ENCODE data around the gene DYTN.

The DYTN gene

DNA sequence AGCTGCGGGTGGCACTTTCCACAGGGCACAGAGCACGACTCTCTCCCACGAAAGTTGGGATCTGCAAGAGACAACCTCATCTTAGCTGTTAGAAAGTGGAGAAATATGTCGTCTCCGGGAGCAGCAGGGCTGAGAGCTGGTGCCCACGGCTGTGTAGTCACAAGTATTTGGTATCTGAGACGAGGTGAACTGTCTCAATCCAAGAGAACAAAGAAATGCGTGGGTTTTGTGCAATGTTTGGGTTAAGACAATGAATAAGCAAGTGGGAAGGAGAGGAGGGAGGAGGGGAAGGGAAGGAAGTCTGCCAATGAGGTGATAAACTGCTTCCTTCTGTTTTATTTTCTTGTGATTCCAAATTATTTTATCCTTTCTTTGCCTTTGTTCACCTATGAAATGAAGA, 18.0 kb downstream of the DYTN start:
- DNase-seq, result peak; percentile 27

- DNase-seq, result no peak
Observed at GRCh38 chr2:206698811-206699210, 19.4 kb downstream of the DYTN start.

DNA sequence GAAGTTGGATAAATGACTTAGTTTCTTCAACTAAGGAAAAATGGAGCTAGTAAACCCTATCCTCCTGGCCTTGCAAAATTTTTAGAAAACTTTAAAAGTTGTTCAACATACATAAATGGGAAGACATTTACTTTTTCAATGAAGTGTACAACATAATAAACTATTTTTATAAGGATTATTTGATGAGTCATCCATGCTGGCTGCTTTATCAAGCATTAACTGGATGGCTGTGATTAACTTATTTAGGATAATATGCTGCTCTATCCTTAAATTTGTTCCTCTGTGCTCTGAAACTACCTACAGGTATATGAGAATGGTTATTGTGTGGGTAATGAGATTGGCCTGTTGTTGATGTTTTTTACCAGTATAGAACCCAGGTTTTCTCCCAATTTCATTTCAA, 21.3 kb downstream of the DYTN start:
- DNase-seq, result no peak

- peak; percentile 69 for DNase-seq
Observed at GRCh38 chr2:206693399-206694137, 24.6 kb downstream of the DYTN start.

DNA sequence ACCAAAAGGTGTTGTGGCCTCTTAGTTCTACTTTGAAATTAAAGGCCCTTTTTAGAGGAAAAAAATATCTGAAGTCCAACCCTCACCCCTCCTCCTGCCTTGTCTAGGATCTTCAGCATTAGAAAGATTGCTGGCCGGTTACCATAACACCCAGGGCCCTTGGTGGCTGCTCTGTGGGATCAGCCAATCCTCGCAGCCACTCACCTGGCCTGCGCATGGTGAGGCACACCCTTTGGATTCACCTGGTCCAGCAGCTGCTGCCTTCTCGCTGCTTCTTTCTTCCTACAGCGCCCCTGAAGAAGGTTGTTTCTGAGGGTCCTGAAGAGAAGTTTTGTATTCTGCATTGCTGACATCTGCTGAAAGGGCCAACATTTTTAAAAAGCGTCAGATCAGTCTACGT, 25.2 kb downstream of the DYTN start:
- DNase-seq, result no peak

GRCh38 chr2:206688990-206689389, 29.2 kb downstream of the DYTN start:
- no peak for DNase-seq

DNA sequence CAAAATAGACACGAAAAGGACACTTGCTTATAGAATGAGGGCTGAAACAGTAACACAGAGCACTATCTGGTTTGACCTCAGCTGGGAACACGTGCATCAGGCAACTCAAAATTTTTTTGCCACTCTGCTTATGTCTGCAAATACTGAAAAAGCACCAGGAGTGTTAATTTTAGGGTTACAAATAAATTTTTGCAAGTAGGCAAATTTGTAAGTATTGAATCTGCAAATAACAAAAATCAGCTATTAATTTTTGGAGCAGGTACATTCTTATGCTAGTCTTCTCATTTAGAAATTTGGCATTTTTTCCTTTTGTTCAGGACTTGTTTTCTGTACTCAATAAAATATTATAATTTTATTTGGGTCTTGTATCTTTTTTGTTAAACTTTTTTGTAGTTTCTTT, 29.7 kb downstream of the DYTN start:
- DNase-seq, result no peak

DNA sequence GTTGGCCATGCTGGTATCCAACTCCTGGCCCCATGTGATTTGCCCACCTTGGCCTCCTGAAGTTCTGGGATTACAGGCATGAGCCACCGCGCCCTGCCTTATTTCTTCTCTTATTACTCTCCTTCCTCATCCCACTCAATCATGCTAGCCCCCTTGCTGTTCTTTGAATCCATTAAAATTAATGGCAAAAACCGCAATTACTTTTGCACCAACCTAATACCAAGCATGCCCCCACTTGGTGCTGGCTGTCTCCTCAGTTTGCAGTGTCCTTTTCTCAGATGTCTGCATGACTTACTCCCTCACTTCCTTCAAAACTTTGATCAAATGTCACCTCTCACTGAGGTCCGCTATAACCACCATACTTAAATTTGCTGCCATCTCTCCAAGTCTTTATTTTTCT, 34.6 kb downstream of the DYTN start:
- no peak for DNase-seq

- no peak for DNase-seq
Observed at GRCh38 chr2:206670531-206671319, 47.5 kb downstream of the DYTN start.

GRCh38 chr2:206665251-206665650, 52.9 kb downstream of the DYTN start:
- no peak for DNase-seq

- DNase-seq, result no peak
Observed at GRCh38 chr2:206657087-206657486, 61.1 kb downstream of the DYTN start.

GRCh38 chr2:206647985-206648384, 70.2 kb downstream of the DYTN start:
- no peak for DNase-seq

GRCh38 chr2:206642075-206643025, 75.8 kb downstream of the DYTN start, which contains the start of gene FAM237A:
FAM237A (plus strand) TSS chr2:206642487; CDS start chr2:206644237, 1,750 bp downstream.
- DNase-seq, result peak; percentile 44

DNA sequence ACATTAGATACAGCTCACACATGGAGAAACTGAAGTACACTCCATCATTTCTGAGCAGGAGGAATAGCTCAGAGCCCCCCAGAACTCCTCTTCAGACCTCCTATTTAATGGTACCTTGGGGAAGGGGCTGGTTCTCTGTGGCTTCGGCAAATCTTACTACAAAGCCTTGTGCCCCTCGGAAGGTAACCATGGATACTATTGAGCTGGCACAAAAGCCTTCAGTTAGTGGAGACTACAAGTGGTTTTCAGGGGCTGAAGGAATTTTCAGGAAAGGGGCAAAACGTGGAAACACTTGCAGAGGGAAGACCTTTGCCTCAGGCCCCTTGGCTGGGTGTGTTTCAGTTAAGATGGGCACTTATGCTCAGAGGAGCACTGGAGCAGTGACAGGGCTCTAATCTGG, 77.0 kb downstream of the DYTN start:
- DNase-seq, result no peak

DNA sequence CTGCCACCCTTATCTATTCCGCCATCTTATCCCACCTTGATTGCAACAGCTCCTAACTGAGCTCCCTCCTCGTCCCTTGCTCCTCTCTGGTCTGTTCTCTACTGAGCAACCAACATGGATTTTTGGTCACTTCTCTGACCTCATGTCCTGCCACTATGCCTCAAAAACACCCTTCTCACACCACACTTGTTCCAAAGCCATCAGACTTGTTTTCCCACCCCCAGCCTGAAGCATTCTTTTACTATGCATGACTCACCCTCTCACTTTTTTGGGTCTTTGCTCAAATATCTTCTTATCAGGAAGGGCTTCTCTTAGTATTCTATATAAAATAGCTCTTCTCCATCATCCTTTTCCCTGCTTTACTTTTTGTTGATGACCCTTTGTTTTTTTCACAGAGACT, 78.6 kb downstream of the DYTN start:
- DNase-seq, result no peak

GRCh38 chr2:206635015-206635414, 83.2 kb downstream of the DYTN start:
- no peak for DNase-seq

DNA sequence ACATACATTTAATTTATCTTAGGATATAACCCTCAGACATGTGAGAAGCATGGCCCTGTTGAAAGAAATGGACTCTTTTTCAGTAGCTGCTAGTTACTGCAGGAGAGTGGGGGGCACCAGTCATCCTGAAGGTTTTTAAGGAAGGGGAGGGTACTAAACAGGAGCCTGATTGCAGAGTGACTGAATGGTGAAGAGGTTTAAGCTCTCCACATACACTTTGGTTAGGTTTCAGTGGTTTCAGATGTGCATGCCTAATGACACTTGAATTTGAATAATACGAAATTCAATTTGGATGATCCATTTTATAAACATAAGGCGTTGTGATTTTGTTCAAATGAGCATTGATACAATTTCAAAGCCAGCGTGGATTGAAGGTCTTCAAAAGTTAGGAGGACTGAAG, 86.9 kb downstream of the DYTN start:
- DNase-seq, result no peak

DNA sequence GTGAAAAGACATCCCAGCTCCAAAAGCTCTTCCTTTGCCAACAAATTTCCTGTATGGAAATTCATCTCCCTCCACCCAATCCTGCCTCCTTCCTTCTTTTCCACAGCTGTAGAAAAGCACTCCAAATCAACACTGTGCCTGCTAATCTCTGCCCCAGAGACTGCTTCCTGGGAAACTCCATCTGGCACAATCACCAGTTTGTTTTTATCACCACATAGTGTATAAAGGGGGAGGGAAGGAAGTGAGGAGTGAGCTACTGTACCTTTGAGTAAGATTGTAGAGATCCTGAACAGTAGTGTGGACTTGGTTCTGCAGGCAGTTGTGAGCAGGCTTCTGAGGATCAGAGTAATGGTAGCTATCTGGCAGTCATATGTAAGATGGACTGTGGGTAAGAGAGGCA, 90.6 kb downstream of the DYTN start:
- DNase-seq, result no peak

DNA sequence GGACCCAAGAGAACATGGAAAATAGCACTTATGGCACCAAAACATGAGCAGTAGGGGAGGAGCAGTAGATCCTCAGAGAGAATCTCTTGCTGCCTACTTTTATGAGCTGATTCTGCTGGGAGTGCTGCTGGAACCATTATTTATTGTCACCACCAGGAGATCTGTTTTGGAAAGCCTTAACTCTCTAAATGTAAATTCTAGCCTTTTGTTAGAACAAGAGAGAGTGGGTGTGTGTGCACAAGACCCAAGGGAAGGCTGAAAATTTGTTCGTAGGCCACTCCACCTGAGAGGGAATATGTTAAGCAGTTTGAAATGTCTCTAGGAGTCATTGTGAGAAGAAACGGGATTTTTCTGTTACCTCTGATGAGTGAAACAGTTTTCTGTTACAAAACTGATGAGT, 92.1 kb downstream of the DYTN start:
- no peak for DNase-seq

DNA sequence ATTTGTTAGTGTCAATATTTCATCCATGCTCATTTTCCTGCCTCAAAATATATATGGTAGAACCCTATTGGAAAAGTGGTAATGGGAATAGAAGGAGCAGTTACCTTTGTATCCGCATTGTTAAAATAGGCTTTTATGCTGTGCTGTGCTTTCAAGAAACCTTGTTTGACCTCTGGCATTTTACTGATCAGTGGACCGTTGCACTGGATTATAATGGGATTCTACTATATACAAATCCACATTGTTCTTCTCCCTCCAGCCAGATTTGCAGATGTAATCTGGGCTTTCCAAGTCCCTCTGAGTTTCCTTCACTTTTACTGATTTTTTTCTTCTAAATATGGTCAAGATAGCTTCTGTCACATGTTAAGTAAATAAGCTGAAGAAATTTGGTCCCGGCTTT, 99.2 kb downstream of the DYTN start:
- no peak for DNase-seq

DNA sequence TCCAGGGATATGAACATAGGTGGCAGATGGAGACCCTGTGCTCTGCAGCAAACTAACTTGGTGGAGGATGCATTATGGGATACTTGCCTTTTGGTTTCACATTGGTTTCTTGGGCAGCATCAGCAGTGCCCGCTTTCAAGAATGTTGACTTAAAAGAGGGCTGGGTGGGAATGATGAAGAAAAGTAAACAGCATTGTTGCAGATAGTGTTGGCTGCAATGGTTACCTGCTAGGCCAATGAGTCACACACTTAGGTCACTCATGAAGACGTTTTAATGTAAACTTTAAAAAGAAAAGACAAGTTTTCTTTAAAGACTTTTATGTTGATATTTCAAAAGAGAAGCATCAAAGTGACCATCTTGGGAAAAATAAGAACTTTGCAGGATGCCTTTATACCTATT, 102.0 kb downstream of the DYTN start:
- DNase-seq, result no peak

DNA sequence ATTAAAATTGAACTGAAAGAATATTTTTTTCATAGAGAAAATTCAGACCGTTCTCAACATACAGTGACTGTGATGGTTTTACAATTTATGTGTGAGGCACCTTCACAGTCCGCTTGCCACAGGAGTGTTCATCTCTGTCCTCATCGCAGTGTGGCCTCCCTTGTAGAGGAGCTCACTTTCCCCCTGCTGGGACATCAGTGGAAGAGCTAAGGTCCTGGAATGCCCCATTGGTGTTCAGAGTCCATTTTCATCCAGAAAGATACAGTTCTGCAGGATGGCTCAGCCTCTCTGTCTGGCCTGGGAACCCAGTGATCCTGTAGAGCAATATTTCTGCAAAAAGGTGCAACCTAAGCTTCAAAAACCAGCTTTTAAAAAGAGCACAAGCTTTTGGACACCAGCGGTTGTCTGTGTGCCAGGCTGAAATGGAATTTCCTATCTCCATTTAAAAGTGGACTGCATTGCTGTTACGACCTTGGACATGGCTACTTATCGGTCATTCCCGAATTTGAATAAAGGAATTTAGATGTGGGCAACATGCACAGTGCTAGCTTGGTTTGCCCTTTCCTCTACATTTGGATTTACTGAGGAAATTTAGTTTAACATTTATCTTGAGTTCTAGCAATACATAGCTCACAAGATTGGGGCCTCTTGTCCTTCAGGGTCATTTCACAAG, 102.6 kb downstream of the DYTN start:
- DNase-seq, result no peak

- no peak for DNase-seq
Observed at GRCh38 chr2:206614811-206615210, 103.4 kb downstream of the DYTN start.

All from suppressor macrophage treated with lipopolysaccharide for 4 hours (primary cell).